Stomach (tissue), 4 donors: Measurements from ENCODE around the gene TINCR.

Experiments
- EP300 ChIP-seq: sonication (generic); formaldehyde crosslinking; IDR thresholded peaks from one replicate; pipeline ENCODE4 v1.6.1; 2017; ENCODE audit warnings: antibody characterized with exemption
- POLR2AphosphoS5 ChIP-seq, 3 donors: sonication (generic); formaldehyde crosslinking; IDR thresholded peaks; one replicate each; pipeline ENCODE4 v1.6.1; 2016; ENCODE audit warnings: antibody characterized with exemption in 3 of 3
- TF ChIP-seq, protein P1 (sequence below), 7 experiments: fragments of 450-650 bp in 4 of 7; fragments of 200-600 bp in 3 of 7; sonication (generic) in 3 of 7; IDR thresholded peaks; one replicate each; pipeline ENCODE4 v1.5.1; 2016 to 2019; ENCODE audit warnings: antibody characterized with exemption in 7 of 7, control low read depth in 2 of 7, mild to moderate bottlenecking in 1 of 7

GRCh38 chr19:5617080-5617479 is 49.3 kb upstream of the TINCR start:
- TF ChIP-seq, protein P1, sequence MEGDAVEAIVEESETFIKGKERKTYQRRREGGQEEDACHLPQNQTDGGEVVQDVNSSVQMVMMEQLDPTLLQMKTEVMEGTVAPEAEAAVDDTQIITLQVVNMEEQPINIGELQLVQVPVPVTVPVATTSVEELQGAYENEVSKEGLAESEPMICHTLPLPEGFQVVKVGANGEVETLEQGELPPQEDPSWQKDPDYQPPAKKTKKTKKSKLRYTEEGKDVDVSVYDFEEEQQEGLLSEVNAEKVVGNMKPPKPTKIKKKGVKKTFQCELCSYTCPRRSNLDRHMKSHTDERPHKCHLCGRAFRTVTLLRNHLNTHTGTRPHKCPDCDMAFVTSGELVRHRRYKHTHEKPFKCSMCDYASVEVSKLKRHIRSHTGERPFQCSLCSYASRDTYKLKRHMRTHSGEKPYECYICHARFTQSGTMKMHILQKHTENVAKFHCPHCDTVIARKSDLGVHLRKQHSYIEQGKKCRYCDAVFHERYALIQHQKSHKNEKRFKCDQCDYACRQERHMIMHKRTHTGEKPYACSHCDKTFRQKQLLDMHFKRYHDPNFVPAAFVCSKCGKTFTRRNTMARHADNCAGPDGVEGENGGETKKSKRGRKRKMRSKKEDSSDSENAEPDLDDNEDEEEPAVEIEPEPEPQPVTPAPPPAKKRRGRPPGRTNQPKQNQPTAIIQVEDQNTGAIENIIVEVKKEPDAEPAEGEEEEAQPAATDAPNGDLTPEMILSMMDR (IDR thresholded peaks at IDR 0.05), result no peak
- TF ChIP-seq POLR2AphosphoS5 (IDR thresholded peaks at IDR 0.05) (no peak), EP300 (no peak)
